Epithelial cell of esophagus (primary cell): ENCODE measurements around the gene MSRB3.

Experiments used
- DNase-seq: peaks from one replicate; pipeline ENCODE4 v3.0.0; 2010; ENCODE audit warnings: low read depth
- H3K4me3 ChIP-seq: 2 replicates; pipeline ENCODE4 v1.5.1; 2011; ENCODE audit warnings: mild to moderate bottlenecking, low read length, control low read depth
- CTCF ChIP-seq: IDR thresholded peaks from 2 replicates; pipeline ENCODE4 v1.5.1; 2011; ENCODE audit warnings: low read depth, mild to moderate bottlenecking, low read length, control low read depth, inconsistent platforms; ENCODE audit not compliant: insufficient read depth; ENCODE audit errors: missing control alignments

Gene MSRB3

GRCh38 chr12:65278576-65279368 lies at the start of gene MSRB3:
MSRB3 (plus strand) TSS chr12:65278683; CDS start chr12:65308580, 29,897 bp downstream.
- H3K4me3 ChIP-seq = peak within 1 kb of the TSS; percentile 66
- no peak for TF ChIP-seq CTCF
- DNase-seq = peak; percentile 60

GRCh38 chr12:65229441-65229840 lies 49.0 kb upstream of the MSRB3 start:
- H3K4me3 ChIP-seq = no peak overlapping the region
- peak; percentile 77 for DNase-seq
- TF ChIP-seq CTCF = no peak

GRCh38 chr12:65232476-65233077 lies 45.9 kb upstream of the MSRB3 start:
- no peak for TF ChIP-seq CTCF
- H3K4me3 ChIP-seq = no peak overlapping the region
- peak; percentile 15 for DNase-seq

GRCh38 chr12:65237153-65237552 lies 41.3 kb upstream of the MSRB3 start:
- DNase-seq = no peak
- no peak overlapping the region for H3K4me3 ChIP-seq
- TF ChIP-seq CTCF = no peak

GRCh38 chr12:65238609-65239008 lies 39.9 kb upstream of the MSRB3 start:
- no peak for TF ChIP-seq CTCF
- no peak for DNase-seq
- H3K4me3 ChIP-seq = no peak overlapping the region

- DNase-seq = no peak
- no peak for TF ChIP-seq CTCF
- no peak overlapping the region for H3K4me3 ChIP-seq
These were observed 29.5 kb upstream of the MSRB3 start for GRCh38 chr12:65248656-65249633.
